HL-60/S4 treated with phorbol 12-myristate 13-acetate at 8.2 ng/mL for 4 days and 3 days (cell line): Measurements from ENCODE around the gene RAB40B.
"Not testable (repeated sequence)": the region's sequence is repeated elsewhere in the genome, so short reads cannot be mapped to it uniquely, and the experiment has no call there.

Experiments
- in situ Hi-C: fragments of 300-500 bp; cut with MboI; formaldehyde crosslinking; loops from 2 replicates; pipeline ENCODE4 v1.15.0; 2022; ENCODE audit warnings: low sequenced_read_pairs

The RAB40B gene

GRCh38 chr17:82668631-82669099 lies 29.8 kb downstream of the RAB40B start:
- in situ Hi-C loops = no loop called here

GRCh38 chr17:82668024-82668630 lies 30.4 kb downstream of the RAB40B start:
- in situ Hi-C loops = no loop called here

- in situ Hi-C loops = no loop called here
Observed at GRCh38 chr17:82667668-82668000, 30.9 kb downstream of the RAB40B start.

- in situ Hi-C loops = no loop called here
Observed at GRCh38 chr17:82666931-82667667, 31.4 kb downstream of the RAB40B start.

GRCh38 chr17:82665891-82666290 lies 32.6 kb downstream of the RAB40B start:
- in situ Hi-C loops = no loop called here

- in situ Hi-C loops = no loop called here
Observed at GRCh38 chr17:82665217-82665616, 33.3 kb downstream of the RAB40B start.

- in situ Hi-C loops = no loop called here
Observed at GRCh38 chr17:82664701-82665182, 33.8 kb downstream of the RAB40B start.

- in situ Hi-C loops = no loop called here
Observed at GRCh38 chr17:82664276-82664575, 34.3 kb downstream of the RAB40B start.

GRCh38 chr17:82663381-82664275 lies 34.9 kb downstream of the RAB40B start:
- in situ Hi-C loops = no loop called here

GRCh38 chr17:82662711-82663261 lies 35.7 kb downstream of the RAB40B start:
- in situ Hi-C loops = no loop called here

- in situ Hi-C loops = no loop called here
Observed at GRCh38 chr17:82661717-82662683, 36.5 kb downstream of the RAB40B start.

- in situ Hi-C loops = no loop called here
Observed at GRCh38 chr17:82659886-82660285, 38.6 kb downstream of the RAB40B start.

GRCh38 chr17:82658796-82659452 lies 39.6 kb downstream of the RAB40B start:
- in situ Hi-C loops = no loop called here

- in situ Hi-C loops = no loop called here
Observed at GRCh38 chr17:82658331-82658730, 40.2 kb downstream of the RAB40B start.

- in situ Hi-C loops = no loop called here
Observed at GRCh38 chr17:82657926-82658325, 40.6 kb downstream of the RAB40B start.

GRCh38 chr17:82656266-82656665 lies 42.2 kb downstream of the RAB40B start:
- in situ Hi-C loops = no loop called here

- in situ Hi-C loops = no loop called here
Observed at GRCh38 chr17:82655523-82655922, 43.0 kb downstream of the RAB40B start.

GRCh38 chr17:82655038-82655479 lies 43.4 kb downstream of the RAB40B start:
- in situ Hi-C loops = no loop called here

GRCh38 chr17:82654611-82655010 lies 43.9 kb downstream of the RAB40B start:
- in situ Hi-C loops = not testable (repeated sequence)
